ENCODE results near the gene SLAMF6.

DNA sequence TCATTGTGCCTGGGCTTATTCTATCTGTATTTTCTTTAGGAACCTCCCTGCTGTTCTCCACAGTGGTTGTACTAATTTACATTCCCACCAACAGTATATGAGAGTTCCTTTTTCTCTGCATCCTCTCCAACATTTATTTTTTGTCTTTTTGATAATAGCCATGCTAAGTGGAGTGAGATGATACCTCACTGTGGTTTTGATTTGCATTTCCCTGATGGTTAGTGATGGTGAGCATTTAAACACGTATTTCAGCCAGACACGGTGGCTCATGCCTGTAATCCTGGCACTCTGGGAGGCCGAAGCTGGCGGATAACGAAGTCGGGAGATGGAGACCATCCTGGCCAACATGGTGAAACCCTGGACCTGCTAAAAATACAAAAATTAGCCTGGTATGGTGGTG, 57.9 kb downstream of the SLAMF6 start:
- TF ChIP-seq POLR2AphosphoS5 (IDR thresholded peaks at IDR 0.05) (no peak), POLR2A (IDR thresholded peaks at IDR 0.05; ENCODE audit: low read depth) (no peak), EP300 (IDR thresholded peaks at IDR 0.05) (no peak)
- TF ChIP-seq, protein P1, sequence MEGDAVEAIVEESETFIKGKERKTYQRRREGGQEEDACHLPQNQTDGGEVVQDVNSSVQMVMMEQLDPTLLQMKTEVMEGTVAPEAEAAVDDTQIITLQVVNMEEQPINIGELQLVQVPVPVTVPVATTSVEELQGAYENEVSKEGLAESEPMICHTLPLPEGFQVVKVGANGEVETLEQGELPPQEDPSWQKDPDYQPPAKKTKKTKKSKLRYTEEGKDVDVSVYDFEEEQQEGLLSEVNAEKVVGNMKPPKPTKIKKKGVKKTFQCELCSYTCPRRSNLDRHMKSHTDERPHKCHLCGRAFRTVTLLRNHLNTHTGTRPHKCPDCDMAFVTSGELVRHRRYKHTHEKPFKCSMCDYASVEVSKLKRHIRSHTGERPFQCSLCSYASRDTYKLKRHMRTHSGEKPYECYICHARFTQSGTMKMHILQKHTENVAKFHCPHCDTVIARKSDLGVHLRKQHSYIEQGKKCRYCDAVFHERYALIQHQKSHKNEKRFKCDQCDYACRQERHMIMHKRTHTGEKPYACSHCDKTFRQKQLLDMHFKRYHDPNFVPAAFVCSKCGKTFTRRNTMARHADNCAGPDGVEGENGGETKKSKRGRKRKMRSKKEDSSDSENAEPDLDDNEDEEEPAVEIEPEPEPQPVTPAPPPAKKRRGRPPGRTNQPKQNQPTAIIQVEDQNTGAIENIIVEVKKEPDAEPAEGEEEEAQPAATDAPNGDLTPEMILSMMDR (IDR thresholded peaks at IDR 0.05) = no peak

Data from esophagus muscularis mucosa (tissue), 4 donors.